Fibroblast of the aortic adventitia (primary cell): ENCODE measurements around the gene NEUROG3. TPM values are rescaled to one million over a fixed set of nuclear protein-coding genes. Genes with fewer than 3 reads are reported as not detected.

Source experiments
- DNase-seq: peaks from one replicate; pipeline ENCODE4 v3.0.0-alpha.2; 2010; ENCODE audit warnings: low read depth
- H3K4me3 ChIP-seq: 2 replicates; pipeline ENCODE4 v1.5.1; 2011; ENCODE audit warnings: low read depth, mild to moderate bottlenecking, control low read depth, low read length, moderate library complexity
- total RNA-seq: library from RNA; depleted of rRNA; stranded (reverse); fragments of >200 nt; gene quantifications from 2 replicates; pipeline ENCODE4 v1.2.3, GENCODE V29; 2012; ENCODE audit warnings: low replicate concordance
- TF ChIP-seq, protein P1 (sequence below): IDR thresholded peaks from 2 replicates; pipeline ENCODE4 v1.5.1; 2011; ENCODE audit warnings: mild to moderate bottlenecking, low read length, control low read depth, inconsistent platforms; ENCODE audit not compliant: insufficient read depth

Gene NEUROG3
- total RNA-seq, 1 donor, result not detected

DNA sequence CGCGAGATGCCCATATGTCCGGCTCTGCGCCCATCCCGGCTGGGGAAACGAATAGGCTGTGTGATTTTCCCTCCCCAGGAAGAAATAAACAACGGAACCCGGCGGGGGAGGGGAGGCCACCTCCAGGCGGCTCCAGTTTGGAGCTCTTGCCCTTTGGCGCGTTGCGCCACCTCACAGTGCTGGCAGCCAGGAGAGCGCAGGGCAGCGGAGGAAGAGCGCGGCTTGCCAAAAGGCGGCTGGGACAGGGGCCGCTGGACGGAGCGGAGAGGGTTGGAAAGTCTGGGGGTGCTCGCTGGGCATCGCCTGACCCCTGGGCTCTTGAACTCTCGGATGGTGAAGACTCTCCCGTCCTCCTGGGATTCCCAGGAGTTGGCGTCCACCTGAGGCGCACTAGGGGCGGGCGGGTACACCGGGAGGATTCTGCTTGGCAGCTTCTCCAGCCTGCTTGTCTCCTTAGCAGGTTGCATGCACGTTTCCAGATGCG lies 5.3 kb upstream of the NEUROG3 start:
- TF ChIP-seq, protein P1, sequence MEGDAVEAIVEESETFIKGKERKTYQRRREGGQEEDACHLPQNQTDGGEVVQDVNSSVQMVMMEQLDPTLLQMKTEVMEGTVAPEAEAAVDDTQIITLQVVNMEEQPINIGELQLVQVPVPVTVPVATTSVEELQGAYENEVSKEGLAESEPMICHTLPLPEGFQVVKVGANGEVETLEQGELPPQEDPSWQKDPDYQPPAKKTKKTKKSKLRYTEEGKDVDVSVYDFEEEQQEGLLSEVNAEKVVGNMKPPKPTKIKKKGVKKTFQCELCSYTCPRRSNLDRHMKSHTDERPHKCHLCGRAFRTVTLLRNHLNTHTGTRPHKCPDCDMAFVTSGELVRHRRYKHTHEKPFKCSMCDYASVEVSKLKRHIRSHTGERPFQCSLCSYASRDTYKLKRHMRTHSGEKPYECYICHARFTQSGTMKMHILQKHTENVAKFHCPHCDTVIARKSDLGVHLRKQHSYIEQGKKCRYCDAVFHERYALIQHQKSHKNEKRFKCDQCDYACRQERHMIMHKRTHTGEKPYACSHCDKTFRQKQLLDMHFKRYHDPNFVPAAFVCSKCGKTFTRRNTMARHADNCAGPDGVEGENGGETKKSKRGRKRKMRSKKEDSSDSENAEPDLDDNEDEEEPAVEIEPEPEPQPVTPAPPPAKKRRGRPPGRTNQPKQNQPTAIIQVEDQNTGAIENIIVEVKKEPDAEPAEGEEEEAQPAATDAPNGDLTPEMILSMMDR, result no peak
- DNase-seq, result no peak
- H3K4me3 ChIP-seq, result no peak overlapping the region

DNA sequence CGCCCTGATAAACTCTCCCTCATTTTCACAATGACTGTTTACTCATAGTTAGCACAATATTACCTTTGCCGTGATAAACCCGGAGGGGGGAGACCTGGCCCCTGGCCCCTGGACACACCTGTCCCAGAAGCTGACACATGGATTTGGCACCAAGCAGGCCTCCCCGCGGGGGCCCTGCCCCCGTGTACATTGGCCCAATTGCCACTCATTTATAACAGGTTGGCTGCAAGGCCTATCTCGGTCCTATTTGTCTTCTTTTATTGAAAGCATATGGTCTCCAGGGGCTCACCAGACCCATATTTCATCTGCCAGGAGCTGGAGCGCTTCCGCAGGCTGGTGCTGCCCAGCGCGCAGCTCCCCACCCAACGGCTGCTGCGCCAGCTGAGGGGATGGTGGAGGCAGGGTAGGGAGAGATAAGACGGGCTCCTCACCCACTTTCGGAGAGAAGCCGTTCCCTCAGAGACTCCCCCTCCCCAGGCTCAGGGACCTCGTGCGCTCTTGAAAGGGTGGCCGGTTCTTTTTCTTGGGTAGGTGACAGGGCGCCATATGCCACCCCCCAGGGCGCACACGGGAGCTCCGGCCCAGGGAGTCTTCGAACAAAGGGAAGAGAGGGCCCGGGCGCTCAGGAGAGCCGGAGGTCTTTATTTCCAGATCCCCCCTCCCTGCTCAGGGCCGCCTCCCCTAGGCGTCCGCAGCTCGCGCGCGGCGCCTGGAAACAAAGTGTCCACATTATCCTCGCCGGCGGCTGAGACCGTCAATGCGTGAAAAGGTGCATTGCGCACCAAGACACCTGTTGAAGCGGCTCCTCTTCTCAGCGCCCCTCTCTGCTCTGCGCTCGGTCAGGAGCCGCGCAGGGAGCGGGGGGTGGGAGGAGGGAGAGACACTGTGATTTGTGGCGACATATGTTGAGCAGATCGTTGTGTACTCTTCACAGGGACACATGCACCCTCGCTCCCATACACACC lies 4.3 kb upstream of the NEUROG3 start:
- no peak for DNase-seq
- TF ChIP-seq, protein P1, result no peak
- H3K4me3 ChIP-seq, result no peak overlapping the region

DNA sequence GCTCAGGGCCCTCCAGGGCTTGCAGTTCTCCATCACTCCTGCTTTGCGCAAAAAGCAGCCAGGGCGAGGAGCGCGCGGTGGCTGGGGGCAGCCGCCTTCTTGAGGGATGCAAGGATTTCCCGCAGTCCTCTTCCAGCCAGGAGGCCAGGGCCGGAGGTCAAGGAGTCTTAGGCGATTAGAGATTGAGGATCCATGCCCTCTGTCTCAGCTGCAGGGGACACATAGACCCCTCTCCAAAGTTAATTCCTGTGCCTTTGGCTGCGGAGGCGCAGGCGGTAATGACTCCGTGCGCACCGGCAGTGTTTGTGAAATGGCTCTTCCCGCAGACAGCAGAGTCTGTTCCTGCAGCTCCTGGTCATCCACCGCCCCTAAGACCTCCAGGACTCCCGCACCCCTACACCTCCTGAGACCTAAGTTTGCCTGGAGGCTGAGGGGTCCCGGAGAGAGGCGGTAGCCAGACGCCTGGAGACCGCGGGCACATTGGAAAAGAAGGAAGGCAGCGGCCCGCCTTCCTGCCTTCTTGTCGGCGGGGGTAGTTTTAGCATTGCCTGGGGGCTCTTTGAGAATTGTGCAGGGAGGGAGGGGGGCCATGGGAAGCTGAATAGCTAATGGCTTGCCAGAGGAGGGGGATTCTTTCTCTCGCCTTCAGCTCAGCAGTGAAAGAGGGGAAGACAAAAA lies 3.3 kb upstream of the NEUROG3 start:
- TF ChIP-seq, protein P1, result no peak
- no peak overlapping the region for H3K4me3 ChIP-seq
- DNase-seq, result no peak

DNA sequence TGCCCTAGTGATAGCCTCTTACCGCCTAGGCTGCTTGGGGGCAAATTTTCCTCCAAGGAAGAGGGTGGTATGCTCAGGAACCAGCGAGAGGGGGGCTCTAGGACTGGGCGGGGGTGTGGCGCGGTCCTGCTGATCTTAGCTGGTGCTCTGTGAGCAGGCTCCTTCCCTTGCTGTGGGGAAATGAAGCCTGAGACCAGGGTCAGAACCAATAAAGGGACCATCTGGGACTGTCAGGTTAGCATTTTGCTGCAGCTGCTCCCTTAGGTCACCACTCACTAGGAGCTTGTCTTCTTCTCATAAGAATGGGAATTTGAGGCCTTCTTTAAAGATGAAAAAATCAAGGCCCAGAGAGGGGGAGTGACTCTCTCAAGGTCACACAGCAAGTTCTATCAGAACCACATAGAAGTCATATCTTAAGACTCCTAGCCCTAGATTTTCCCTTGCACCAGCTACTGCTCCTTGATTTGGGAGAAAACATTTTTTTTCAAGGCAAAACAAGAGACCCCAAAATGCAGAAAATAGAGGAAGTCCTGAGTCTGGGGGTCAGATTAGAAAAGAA lies 2.0 kb upstream of the NEUROG3 start:
- TF ChIP-seq, protein P1, result no peak
- DNase-seq, result no peak
- no peak overlapping the region for H3K4me3 ChIP-seq

DNA sequence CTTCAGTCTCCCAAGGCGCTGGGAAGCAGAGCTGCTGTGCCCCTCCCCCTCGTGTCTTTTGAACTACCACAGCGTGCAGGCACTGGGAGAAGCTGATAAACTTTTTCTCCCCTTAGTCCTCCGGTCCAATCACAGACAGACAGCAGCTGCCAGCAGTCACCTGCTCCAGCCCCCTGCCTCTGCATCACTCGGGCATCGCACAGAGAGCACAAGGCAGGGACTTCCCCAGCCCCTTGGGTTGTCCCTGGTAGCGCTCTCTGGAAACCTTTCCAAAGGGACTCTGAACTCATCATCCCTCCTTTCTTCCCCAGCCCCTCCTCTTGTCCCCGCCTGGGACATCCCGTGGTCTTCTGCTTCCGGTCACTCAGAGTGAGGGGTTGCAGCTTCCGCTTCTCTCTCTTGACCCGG lies 1.4 kb upstream of the NEUROG3 start:
- no peak for DNase-seq
- TF ChIP-seq, protein P1, result no peak
- no peak overlapping the region for H3K4me3 ChIP-seq

DNA sequence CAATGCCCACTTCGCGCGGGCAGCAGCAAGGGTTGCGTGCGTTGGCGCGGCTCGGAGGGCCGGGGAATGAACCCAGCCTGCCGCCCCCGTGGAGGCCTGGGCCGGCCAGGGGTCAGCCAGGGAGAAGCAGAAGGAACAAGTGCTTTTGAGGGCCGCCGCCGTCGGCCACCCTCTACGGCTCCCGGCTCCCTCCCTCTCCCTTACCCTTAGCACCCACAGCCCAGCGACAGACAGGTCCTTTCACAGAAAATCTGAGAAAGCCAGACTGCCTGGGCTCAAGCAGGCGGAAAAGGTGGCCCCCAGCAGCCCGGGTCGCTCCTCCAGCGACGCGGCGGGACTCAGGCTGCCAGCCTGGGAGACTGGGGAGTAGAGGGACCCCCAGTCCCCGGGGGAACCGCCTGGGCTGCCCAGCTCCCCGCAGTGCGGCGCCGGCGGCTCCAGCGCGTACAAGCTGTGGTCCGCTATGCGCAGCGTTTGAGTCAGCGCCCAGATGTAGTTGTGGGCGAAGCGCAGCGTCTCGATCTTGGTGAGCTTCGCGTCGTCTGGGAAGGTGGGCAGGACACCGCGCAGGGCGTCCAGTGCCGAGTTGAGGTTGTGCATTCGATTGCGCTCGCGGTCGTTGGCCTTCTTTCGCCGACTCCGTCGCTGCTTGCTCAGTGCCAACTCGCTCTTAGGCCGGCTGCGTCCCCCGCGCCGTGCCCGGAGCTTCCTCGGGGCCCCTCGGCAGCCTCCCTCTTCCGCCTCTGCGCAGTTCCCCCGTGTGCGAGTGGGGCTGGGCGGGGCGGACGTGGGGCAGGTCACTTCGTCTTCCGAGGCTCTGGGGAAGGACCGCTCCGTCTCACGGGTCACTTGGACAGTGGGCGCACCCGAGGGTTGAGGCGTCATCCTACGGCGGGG lies 815 bp downstream of the NEUROG3 start:
- TF ChIP-seq, protein P1, result no peak
- H3K4me3 ChIP-seq, result no peak overlapping the region
- DNase-seq, result no peak
